NCI-H187 (cell line): ENCODE data around the gene TRMT44.
"Not testable (repeated sequence)": the region's sequence is repeated elsewhere in the genome, so short reads cannot be mapped to it uniquely, and the experiment has no call there.

Experiments used
- DNase-seq, 2 experiments: peaks; one replicate each; lab custom pipeline; 2025; lab: John Stamatoyannopoulos, UW

TRMT44 gene

GRCh38 chr4:8469550-8469949 is 29.0 kb downstream of the TRMT44 start:
- no peak for DNase-seq

DNA sequence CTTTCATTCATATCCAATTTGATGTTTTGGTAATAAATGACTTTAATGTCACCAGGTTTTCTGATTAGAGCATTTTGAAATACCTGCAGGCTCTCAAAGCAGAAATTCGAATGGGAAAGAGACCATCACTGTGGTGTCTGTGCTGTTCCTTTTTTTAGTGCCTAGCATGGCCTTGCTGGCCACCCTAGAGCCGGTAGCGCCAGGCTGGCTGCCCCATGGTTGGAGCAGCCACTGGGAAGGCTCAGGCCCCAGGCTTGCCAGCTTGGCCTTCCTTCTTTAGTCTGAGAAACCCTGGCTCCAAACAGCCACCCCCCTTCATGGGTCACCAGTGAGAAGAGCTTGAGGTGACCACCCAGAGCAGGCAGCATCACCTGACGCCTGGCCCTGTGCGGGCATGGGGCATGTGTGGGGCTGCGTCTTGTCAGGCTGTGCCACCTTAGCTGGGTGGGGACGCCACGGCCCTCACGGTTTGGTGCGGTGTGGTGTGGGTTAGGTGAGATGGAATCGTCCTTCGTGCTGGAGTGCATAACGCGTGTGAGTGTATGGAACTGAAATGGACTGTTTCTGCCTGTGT is 30.0 kb downstream of the TRMT44 start:
- DNase-seq = no peak

GRCh38 chr4:8471211-8471875 is 30.8 kb downstream of the TRMT44 start:
- DNase-seq = no peak

DNA sequence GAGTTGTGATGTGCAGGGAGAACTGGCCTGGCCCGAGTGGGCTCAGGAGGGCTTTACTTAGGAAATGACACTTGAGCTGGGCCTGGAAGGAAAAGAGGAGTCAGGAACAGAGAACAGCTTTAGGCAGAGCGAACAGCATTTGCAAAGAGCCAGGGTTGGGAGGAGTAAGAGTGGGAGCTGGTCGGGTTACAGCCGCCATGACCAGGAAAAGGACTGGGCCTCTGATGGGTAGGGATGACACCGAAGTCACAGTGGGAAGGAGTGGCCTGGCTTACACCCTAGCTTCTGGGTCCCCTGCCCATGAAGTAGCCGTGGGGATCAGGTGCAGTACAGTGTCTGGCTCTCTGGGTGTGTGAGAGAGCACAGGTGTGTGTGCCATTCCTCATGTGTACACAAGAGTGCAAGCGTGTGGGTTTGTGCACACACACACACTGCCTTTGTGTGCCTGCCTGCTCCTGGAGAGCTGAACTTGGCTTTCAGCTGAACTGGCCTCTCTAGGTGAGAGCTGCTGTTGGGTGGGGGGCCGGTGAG is 31.6 kb downstream of the TRMT44 start:
- DNase-seq = no peak

DNA sequence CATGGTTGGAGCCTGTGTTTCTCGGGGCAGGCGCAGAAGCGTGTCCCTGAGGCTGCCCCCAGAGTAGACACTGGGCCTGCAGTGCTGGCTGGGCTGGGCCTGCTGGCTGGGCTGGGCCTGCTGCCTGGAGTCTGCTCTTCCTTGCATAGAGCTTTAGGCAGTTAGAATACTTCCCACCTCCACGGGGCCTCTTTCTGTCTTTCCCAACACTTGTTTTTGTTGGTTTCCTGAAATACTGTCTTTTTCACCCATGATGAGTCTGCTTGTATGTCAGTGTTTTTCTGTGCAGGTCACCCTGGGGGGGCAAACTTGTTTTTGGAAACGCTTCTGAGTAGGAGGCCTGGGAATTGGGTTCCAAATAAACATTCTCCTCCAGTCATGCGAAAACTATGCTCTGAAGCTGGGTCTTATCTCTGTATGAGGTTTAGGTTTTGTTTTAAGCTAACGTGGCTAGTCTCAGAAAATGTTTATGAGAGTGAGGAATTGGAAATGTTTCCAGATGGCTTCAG is 32.2 kb downstream of the TRMT44 start:
- DNase-seq = no peak

DNA sequence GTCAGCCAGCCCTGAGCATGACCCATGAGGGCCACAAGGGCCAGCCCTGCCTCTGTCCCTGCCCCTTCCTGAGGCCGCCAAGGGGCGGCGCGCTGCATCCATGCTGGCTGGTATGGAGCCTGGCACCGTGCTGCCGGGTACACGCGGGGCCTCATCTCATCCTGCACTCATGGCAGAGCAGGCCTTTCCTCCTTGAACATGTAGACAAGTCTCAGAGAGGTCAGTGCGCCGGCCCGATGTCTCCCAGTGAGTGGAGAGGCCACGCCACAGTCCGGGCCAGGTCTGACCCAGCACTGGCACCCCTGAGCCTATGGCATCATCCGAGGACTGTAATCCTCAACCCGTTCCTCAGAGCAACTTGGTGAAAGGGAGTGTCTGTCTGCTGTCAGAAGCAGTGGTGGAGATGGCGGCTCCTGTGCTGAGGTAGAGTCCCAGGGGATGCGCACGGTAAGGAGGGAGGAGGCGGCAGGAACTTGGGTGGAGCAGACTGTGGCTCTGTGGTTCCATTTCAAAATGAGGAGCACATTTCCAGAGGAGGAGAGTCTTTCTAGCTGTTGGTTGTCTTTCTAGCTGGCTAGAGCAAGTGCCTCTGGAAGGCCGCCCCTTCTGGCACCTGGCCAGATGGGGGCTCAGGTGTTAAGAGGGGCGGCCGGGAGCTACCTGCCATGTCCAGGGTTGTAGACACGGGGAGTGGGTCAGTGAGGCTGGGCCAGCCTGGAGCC is 32.8 kb downstream of the TRMT44 start:
- DNase-seq = no peak

DNA sequence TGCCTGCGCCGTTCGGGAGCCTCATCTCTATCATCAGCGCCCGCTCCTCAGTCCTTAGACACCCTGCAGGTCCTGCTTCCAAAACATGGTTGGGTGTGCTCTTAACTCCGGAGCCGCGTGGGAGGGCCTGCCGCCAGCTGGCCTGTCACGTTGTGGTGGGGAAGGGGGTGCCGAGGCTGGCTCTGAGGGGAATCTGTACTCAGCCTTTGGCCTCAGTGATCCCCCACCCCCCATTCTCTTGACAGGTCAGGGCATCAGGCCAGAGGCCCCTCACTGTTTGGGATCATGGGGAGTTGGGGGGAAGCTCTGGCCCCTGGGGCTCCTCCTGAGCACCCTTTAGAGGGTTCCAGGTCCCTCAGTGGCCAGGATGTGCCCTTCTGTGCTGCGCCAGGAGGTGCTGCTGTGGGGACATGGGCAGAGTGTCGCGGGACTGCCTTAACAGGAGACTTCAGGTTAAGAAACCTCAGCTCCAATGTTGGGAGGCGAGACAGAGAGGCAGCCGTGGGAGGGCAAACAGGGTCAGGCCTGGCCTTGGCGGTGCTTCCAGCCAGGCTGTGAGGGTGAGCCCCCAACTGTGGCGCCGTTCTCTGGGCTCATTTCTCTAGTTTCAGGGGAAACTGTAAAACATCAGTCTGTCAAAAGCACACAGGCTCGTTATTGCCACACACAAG is 33.5 kb downstream of the TRMT44 start:
- DNase-seq = no peak

DNA sequence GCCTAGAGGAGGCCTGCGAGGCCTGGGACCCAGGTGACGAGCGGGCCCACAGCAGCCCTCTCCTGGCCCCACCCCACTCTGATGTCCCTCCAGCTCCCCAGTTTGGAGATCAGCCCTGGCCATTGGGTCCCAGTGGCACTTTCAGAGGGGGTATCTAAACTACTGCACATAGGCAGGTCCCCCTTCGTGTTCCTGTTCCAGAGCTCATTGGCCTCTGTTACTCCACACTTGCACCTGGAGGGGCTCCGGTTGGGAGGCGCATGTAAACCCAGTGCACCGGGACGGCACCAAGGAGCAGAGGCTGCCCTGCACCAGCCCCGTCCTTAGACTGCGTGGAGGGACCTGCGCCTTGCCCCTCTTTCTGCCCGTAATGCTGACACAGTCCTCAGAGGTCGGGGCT is 34.3 kb downstream of the TRMT44 start:
- DNase-seq = no peak

- DNase-seq = no peak
These were observed 35.4 kb downstream of the TRMT44 start for GRCh38 chr4:8475751-8476575.

DNA sequence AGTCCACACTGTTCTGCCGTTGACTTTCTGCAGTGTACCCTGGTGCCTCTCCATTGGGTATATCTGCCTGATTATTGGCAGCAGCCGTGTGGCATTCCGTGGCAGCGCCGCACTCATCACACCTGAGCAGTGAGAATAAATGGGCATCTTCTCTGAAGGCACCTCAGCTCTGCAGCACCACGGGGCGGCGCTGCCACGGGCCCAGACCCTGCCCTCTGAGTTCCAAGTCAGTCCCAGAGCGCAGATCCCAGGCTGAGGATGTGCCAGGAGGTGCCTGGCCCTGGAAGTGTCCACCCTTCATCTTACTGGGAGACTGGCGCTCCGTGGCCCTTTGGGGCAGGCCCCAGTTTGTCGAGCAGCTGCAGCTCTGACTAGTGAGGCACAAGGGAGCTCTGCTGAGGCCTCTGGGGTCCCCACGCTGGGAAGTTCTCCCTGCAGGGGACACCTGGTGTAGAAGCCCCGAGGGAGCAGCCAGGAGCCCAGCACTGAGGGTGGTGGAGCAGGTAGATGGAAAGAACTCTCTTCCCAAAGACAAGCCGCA is 36.6 kb downstream of the TRMT44 start:
- DNase-seq = no peak

- DNase-seq = no peak
These were observed 37.1 kb downstream of the TRMT44 start for GRCh38 chr4:8477676-8478075.

GRCh38 chr4:8478371-8478770 is 37.8 kb downstream of the TRMT44 start:
- no peak for DNase-seq

GRCh38 chr4:8478801-8479744 is 38.5 kb downstream of the TRMT44 start:
- no peak for DNase-seq

GRCh38 chr4:8480221-8480620 is 39.6 kb downstream of the TRMT44 start:
- no peak for DNase-seq

DNA sequence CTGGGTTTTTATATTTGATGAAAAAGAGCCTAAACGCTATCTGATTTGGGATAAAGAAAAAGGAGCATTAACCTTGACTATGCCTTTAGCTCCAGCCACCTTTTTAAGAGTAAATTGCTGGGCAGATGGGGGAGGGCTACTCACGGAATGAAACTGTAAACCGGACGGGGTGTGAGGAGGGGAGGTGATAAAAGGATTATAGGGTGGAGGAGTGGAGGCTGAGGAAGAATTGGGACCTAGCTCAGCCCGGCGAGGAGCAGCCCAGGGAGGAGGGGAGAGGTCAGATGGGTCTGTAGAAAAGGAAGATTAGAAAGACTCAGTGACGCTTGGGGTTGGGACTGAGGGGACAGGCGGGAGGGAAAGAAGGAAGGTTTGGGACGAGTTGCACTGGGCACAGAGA is 46.1 kb downstream of the TRMT44 start:
- not testable (repeated sequence) for DNase-seq

- no peak for DNase-seq
These were observed 48.3 kb downstream of the TRMT44 start for GRCh38 chr4:8488791-8489369.

DNA sequence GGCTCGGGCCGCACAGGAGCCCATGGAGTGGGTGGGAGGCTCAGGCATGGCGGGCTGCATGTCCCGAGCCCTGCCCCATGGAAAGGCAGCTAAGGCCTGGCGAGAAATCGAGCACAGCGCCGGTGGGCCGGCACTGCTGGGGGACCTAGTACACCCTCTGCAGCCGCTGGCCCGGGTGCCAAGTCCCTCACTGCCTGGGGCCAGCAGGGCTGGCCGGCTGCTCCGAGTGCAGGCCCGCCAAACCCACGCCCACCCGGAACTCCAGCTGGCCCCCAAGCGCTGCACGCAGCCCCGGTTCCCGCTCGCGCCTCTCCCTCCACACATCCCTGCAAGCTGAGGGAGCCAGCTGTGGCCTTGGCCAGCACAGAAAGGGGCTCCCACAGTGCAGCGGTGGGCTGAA is 50.9 kb downstream of the TRMT44 start:
- not testable (repeated sequence) for DNase-seq

GRCh38 chr4:8492174-8492573 is 51.6 kb downstream of the TRMT44 start:
- no peak for DNase-seq

GRCh38 chr4:8493484-8493883 is 52.9 kb downstream of the TRMT44 start:
- DNase-seq = no peak

DNA sequence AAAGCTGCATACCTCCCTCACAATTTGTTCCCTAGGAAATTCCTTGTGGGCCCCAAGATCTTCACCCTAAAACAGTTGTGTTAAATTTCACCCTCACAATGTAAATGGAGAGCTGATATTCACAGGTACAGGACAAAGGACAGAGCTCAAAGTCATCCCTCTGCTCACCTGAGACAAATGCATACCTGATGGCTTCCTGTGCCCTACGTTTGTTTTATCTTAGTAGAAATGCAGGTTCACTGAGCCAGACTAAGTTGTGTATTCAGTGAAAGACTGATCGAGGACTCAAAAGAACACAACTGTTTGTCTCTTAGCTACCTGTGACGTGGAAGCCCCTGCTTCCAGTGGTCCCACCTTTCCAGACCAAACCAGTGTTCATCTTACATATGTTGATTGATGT is 53.6 kb downstream of the TRMT44 start:
- DNase-seq = no peak
